IPS-20b (cell line): Measurements from ENCODE around the gene GALR2.

Experiments used
- H3K27ac ChIP-seq: one replicate; pipeline ENCODE4 v1.5.1; 2013; ENCODE audit warnings: low read length
- H3K27me3 ChIP-seq: 2 replicates; pipeline ENCODE4 v1.6.1; 2013; ENCODE audit warnings: mild to moderate bottlenecking, low read length, inconsistent platforms; ENCODE audit not compliant: insufficient read depth
- H3K36me3 ChIP-seq: 2 replicates; pipeline ENCODE4 v1.6.1; 2013; ENCODE audit warnings: low read depth, mild to moderate bottlenecking, inconsistent platforms, low read length, moderate library complexity; ENCODE audit not compliant: insufficient read depth
- H3K4me1 ChIP-seq: 2 replicates; pipeline ENCODE4 v1.6.1; 2013; ENCODE audit warnings: mild to moderate bottlenecking, control low read depth, inconsistent platforms, low read length, moderate library complexity; ENCODE audit not compliant: insufficient read depth
- H3K4me3 ChIP-seq: 2 replicates; pipeline ENCODE4 v1.5.1; 2013; ENCODE audit warnings: mild to moderate bottlenecking, low read length, inconsistent platforms
- H3K9ac ChIP-seq: 2 replicates; pipeline ENCODE4 v1.6.1; 2013; ENCODE audit warnings: low read depth, mild to moderate bottlenecking, inconsistent platforms, low read length, moderate library complexity
- H3K9me3 ChIP-seq: 2 replicates; pipeline ENCODE4 v1.6.1; 2013; ENCODE audit warnings: mild to moderate bottlenecking, low read depth, low read length, inconsistent platforms; ENCODE audit not compliant: insufficient read depth

GALR2 gene

DNA sequence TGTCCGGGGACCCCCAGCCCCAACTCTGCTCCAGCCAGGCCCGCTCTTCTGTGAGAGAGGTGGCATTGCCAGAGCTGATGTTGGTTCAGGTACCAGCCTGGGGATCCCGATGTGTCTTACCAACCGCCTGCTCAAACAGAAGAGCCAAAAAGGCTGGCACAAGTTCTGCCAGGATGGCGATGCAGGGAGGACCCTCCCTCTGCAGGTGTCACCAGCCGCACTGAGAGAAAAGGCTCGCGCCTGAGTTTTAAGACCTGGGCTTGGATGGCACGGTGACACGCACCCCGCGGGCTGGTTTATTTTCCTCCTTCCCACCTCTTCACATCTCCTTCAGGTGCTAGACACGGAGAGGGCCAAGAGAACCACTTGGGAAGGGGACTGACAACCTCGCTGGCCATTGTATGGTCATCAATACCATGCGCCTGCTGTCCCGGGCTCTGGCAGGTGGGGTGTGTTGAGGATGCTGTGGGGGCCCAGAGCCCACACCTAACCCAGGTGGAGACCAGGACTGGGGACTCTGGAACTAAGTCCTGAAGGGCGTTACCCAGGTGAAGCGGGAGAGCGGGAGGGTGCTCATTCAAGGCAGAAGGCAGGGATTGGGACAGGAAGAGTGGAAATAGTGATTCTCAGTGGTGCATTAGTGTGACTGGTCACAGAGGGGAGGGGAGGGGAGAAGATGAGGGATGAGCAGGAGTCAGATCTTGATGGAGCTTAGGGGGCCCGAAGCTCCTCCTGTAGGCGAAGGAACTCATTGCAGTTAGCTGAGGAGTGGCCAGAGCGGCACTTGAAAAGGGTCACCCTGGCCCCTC is 50.2 kb downstream of the GALR2 start:
- Histone ChIP-seq H3K9ac (no peak overlapping the region), H3K27me3 (peaks cover 14% of the 10 kb centered on the region), H3K4me1 (peaks cover 7% of the 10 kb centered on the region; the same call in 1 of the 2 replicates), H3K4me3 (no peak overlapping the region), H3K9me3 (no peaks in the 10 kb centered on the region), H3K36me3 (no peaks in the 10 kb centered on the region), H3K27ac (no peak overlapping the region)

- Histone ChIP-seq H3K4me3 (no peak overlapping the region), H3K27ac (no peak overlapping the region), H3K36me3 (no peaks in the 10 kb centered on the region), H3K9ac (no peak overlapping the region), H3K4me1 (peaks cover 5% of the 10 kb centered on the region; the same call in 1 of the 2 replicates), H3K9me3 (no peaks in the 10 kb centered on the region), H3K27me3 (peaks cover 16% of the 10 kb centered on the region)
Measured at GRCh38 chr17:76125391-76125675, 50.8 kb downstream of the GALR2 start.

- Histone ChIP-seq H3K4me1 (peaks cover 6% of the 10 kb centered on the region; the same call in 1 of the 2 replicates), H3K4me3 (no peak overlapping the region), H3K9ac (no peak overlapping the region), H3K27ac (no peak overlapping the region), H3K36me3 (no peaks in the 10 kb centered on the region), H3K9me3 (no peaks in the 10 kb centered on the region), H3K27me3 (peaks cover 22% of the 10 kb centered on the region)
Measured at GRCh38 chr17:76125922-76126321, 51.3 kb downstream of the GALR2 start.
